RWPE1 (cell line): ENCODE measurements around the gene DZANK1.
"Not testable (repeated sequence)": the region's sequence is repeated elsewhere in the genome, so short reads cannot be mapped to it uniquely, and the experiment has no call there.

ENCODE experiments used
- CTCF ChIA-PET: fragments of 350-600 bp; sonication (Branson Sonifier 250); formaldehyde crosslinking; extraction: SDS; loops from one replicate; lab custom pipeline; 2021; lab: Yijun Ruan, JAX
- POLR2A ChIA-PET: fragments of 400-600 bp; formaldehyde crosslinking; extraction: SDS; loops from one replicate; lab custom pipeline; 2020; ENCODE audit warnings: antibody characterized with exemption; ENCODE audit not compliant: low non-redundant PET; lab: Yijun Ruan, JAX
- DNase-seq: peaks from one replicate; pipeline ENCODE4 v3.0.0; 2012; ENCODE audit warnings: low spot score
- H3K27ac ChIP-seq: fragments of 450-650 bp; 2 replicates; pipeline ENCODE4 v1.5.1; 2017
- TF ChIP-seq, protein P1 (sequence below): fragments of 450-650 bp; conservative IDR thresholded peaks from 2 replicates; pipeline ENCODE4 v1.5.1; 2017; ENCODE audit warnings: low read depth, mild to moderate bottlenecking

The DZANK1 gene

DNA sequence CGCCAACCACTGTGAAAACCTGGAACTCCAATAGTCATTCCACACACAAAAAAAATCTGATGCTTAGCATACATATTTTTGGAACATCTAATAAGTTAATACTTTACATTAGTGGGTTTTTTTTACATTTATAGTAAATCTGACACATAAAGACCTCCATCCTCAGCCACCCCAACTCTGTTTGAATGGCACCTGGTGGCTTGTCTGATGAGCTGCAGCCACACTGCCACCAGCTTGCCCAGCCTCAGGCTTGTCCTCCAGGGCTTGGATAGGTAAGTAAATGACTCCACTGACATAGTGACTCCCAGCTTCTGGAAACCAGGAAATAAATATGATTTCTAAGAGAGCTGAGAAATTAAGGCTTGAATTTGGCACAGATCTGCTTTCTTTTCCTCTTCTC, 107.0 kb downstream of the DZANK1 start:
- TF ChIP-seq, protein P1, sequence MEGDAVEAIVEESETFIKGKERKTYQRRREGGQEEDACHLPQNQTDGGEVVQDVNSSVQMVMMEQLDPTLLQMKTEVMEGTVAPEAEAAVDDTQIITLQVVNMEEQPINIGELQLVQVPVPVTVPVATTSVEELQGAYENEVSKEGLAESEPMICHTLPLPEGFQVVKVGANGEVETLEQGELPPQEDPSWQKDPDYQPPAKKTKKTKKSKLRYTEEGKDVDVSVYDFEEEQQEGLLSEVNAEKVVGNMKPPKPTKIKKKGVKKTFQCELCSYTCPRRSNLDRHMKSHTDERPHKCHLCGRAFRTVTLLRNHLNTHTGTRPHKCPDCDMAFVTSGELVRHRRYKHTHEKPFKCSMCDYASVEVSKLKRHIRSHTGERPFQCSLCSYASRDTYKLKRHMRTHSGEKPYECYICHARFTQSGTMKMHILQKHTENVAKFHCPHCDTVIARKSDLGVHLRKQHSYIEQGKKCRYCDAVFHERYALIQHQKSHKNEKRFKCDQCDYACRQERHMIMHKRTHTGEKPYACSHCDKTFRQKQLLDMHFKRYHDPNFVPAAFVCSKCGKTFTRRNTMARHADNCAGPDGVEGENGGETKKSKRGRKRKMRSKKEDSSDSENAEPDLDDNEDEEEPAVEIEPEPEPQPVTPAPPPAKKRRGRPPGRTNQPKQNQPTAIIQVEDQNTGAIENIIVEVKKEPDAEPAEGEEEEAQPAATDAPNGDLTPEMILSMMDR, result no peak
- no peak for DNase-seq
- CTCF ChIA-PET, result interaction anchor here (0.6 kb wide), 1 partner anchor 19 kb away, joined by 5 read pairs; no protein-coding TSS in a partner anchor
- POLR2A ChIA-PET, result no interaction called here
- no peak overlapping the region for H3K27ac ChIP-seq

DNA sequence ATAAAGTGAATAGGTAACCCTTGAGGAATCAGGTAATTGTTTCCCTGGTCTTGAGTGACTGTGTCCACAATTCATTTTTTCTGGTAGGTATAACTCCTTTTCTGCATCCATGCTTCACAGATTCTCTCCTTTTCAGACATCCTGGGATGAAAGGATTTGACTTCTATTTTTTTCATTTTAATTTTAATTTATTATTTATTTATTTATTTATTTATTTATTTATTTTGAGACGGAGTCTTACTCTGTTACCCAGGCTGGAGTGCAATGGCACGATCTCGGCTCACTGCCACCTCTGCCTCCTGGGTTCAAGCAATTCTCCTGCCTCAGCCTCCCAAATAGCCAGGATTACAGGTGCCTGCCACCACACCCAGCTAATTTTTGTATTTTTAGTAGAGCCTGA, 117.1 kb downstream of the DZANK1 start:
- H3K27ac ChIP-seq, CTCF ChIA-PET, POLR2A ChIA-PET, DNase-seq: not testable (repeated sequence)
